Endothelial cell of umbilical vein (primary cell): Measurements from ENCODE around the gene MRPL58.

Experiments used
- EZH2 ChIP-seq: IDR thresholded peaks from 2 replicates; pipeline ENCODE4 v1.6.1; 2012; ENCODE audit warnings: borderline replicate concordance, low read depth, mild to moderate bottlenecking, moderate library complexity, low read length, inconsistent platforms; ENCODE audit not compliant: severe bottlenecking
- MAX ChIP-seq: IDR thresholded peaks from 2 replicates; pipeline ENCODE4 v1.6.1; 2011; ENCODE audit not compliant: insufficient read depth, insufficient read length
- MYC ChIP-seq: IDR thresholded peaks from one replicate; pipeline ENCODE4 v1.6.1; 2011; ENCODE audit warnings: mild to moderate bottlenecking, low read depth, low read length
- POLR2A ChIP-seq: IDR thresholded peaks from 2 replicates; pipeline ENCODE4 v1.6.1; 2012; ENCODE audit warnings: low read depth, mild to moderate bottlenecking, control low read depth, low read length
- TF ChIP-seq, protein P1 (sequence below), 2 donors: IDR thresholded peaks; 1 replicate in 1 of 2; 2 replicates in 1 of 2; pipeline ENCODE4 v1.5.1; 2011; ENCODE audit warnings: low read length in 2 of 2, mild to moderate bottlenecking in 2 of 2, moderate library complexity in 2 of 2, control low read depth in 1 of 2, inconsistent platforms in 1 of 2, low read depth in 1 of 2; ENCODE audit not compliant: insufficient read depth in 1 of 2; ENCODE audit errors: extremely low read depth in 1 of 2

DNA sequence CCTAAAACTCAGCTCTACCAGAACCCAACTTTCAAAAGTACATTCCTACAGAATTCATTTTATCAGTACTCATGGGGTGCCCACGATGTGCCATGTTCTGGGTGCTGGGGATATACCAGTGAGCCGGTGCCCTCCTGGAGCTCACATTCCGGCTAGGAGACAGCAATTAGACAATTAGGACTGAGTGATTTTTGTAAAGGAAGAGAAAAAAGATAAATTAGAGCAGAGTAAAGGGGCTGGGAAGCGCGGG lies 449 bp upstream of the MRPL58 start:
- TF ChIP-seq, protein P1, sequence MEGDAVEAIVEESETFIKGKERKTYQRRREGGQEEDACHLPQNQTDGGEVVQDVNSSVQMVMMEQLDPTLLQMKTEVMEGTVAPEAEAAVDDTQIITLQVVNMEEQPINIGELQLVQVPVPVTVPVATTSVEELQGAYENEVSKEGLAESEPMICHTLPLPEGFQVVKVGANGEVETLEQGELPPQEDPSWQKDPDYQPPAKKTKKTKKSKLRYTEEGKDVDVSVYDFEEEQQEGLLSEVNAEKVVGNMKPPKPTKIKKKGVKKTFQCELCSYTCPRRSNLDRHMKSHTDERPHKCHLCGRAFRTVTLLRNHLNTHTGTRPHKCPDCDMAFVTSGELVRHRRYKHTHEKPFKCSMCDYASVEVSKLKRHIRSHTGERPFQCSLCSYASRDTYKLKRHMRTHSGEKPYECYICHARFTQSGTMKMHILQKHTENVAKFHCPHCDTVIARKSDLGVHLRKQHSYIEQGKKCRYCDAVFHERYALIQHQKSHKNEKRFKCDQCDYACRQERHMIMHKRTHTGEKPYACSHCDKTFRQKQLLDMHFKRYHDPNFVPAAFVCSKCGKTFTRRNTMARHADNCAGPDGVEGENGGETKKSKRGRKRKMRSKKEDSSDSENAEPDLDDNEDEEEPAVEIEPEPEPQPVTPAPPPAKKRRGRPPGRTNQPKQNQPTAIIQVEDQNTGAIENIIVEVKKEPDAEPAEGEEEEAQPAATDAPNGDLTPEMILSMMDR (IDR thresholded peaks at IDR 0.05; ENCODE audit: extremely low read depth in 1 of 2, insufficient read depth in 1 of 2, low read depth in 1 of 2, low read length in 2 of 2), result no peak
- no peak for TF ChIP-seq MAX
- no peak for TF ChIP-seq MYC
- no peak for TF ChIP-seq POLR2A
- no peak for TF ChIP-seq EZH2
